ENCODE measurements around the gene PLSCR3. TPM values are rescaled to one million over a fixed set of nuclear protein-coding genes. Genes with fewer than 3 reads are reported as not detected.

The PLSCR3 gene
- total and polyA plus RNA-seq, 2 experiments from 2014 or later: 30.0 to 34.3 TPM

DNA sequence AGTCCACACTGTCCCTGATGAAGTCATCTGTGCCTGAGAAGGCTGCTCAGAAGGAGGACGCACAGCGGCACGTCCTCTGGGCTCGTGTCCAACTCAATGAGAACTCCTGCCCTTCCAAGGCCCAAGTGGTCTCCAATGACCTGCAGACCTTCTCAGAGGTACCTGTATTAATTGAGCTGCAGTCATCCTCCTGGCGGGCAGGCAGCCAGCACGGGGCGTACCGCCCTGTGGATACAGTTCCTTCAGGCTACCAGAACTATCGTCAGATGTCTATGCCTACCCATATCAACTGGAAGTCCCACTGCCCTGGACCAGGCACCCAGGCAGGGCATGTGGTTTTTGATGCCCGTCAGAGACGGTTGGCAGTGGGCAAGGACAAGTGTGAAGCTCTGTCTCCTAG is 38.0 kb upstream of the PLSCR3 start (continued):
- TF ChIP-seq, protein P1, sequence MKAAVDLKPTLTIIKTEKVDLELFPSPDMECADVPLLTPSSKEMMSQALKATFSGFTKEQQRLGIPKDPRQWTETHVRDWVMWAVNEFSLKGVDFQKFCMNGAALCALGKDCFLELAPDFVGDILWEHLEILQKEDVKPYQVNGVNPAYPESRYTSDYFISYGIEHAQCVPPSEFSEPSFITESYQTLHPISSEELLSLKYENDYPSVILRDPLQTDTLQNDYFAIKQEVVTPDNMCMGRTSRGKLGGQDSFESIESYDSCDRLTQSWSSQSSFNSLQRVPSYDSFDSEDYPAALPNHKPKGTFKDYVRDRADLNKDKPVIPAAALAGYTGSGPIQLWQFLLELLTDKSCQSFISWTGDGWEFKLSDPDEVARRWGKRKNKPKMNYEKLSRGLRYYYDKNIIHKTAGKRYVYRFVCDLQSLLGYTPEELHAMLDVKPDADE (IDR thresholded peaks at IDR 0.05): no peak
- TF ChIP-seq STAT1 (IDR thresholded peaks at IDR 0.05; ENCODE audit: unreplicated experiment) (no peak), JUNB (IDR thresholded peaks at IDR 0.05; ENCODE audit: unreplicated experiment) (no peak), ZNF114 (CRISPR knock-in tag; IDR thresholded peaks at IDR 0.05) (no peak), NANOG (IDR thresholded peaks at IDR 0.05; ENCODE audit: borderline replicate concordance) (no peak), ZNF331 (CRISPR knock-in tag; IDR thresholded peaks at IDR 0.05; ENCODE audit: low read depth) (no peak)
- TF ChIP-seq, protein P2, sequence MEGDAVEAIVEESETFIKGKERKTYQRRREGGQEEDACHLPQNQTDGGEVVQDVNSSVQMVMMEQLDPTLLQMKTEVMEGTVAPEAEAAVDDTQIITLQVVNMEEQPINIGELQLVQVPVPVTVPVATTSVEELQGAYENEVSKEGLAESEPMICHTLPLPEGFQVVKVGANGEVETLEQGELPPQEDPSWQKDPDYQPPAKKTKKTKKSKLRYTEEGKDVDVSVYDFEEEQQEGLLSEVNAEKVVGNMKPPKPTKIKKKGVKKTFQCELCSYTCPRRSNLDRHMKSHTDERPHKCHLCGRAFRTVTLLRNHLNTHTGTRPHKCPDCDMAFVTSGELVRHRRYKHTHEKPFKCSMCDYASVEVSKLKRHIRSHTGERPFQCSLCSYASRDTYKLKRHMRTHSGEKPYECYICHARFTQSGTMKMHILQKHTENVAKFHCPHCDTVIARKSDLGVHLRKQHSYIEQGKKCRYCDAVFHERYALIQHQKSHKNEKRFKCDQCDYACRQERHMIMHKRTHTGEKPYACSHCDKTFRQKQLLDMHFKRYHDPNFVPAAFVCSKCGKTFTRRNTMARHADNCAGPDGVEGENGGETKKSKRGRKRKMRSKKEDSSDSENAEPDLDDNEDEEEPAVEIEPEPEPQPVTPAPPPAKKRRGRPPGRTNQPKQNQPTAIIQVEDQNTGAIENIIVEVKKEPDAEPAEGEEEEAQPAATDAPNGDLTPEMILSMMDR (conservative IDR thresholded peaks at IDR 0.05; ENCODE audit: low read depth in 2 of 2): no peak

DNA sequence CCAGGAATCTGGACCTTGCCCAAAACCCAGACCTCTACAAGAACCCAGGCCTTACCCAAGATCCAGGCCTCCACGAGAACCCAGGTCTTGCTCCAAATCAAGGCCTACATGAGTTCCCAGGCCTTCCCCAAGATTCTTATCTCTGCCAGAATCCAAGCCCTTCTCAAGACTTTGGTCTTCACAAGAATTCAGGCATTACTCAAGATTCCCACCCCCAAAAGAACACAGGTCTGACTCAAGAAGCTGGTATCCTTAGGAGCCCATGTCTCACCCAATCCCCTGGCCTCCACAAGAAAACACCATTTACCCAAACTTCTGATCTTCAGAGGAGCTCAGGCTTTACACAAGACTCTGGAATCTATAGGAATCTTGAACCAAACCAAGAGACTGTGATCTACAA is 36.9 kb upstream of the PLSCR3 start:
- H3K4me2 ChIP-seq: no peak overlapping the region
- TF ChIP-seq POLR2AphosphoS5 (IDR thresholded peaks at IDR 0.05; ENCODE audit: low read depth): no peak
- TF ChIP-seq, protein P3, sequence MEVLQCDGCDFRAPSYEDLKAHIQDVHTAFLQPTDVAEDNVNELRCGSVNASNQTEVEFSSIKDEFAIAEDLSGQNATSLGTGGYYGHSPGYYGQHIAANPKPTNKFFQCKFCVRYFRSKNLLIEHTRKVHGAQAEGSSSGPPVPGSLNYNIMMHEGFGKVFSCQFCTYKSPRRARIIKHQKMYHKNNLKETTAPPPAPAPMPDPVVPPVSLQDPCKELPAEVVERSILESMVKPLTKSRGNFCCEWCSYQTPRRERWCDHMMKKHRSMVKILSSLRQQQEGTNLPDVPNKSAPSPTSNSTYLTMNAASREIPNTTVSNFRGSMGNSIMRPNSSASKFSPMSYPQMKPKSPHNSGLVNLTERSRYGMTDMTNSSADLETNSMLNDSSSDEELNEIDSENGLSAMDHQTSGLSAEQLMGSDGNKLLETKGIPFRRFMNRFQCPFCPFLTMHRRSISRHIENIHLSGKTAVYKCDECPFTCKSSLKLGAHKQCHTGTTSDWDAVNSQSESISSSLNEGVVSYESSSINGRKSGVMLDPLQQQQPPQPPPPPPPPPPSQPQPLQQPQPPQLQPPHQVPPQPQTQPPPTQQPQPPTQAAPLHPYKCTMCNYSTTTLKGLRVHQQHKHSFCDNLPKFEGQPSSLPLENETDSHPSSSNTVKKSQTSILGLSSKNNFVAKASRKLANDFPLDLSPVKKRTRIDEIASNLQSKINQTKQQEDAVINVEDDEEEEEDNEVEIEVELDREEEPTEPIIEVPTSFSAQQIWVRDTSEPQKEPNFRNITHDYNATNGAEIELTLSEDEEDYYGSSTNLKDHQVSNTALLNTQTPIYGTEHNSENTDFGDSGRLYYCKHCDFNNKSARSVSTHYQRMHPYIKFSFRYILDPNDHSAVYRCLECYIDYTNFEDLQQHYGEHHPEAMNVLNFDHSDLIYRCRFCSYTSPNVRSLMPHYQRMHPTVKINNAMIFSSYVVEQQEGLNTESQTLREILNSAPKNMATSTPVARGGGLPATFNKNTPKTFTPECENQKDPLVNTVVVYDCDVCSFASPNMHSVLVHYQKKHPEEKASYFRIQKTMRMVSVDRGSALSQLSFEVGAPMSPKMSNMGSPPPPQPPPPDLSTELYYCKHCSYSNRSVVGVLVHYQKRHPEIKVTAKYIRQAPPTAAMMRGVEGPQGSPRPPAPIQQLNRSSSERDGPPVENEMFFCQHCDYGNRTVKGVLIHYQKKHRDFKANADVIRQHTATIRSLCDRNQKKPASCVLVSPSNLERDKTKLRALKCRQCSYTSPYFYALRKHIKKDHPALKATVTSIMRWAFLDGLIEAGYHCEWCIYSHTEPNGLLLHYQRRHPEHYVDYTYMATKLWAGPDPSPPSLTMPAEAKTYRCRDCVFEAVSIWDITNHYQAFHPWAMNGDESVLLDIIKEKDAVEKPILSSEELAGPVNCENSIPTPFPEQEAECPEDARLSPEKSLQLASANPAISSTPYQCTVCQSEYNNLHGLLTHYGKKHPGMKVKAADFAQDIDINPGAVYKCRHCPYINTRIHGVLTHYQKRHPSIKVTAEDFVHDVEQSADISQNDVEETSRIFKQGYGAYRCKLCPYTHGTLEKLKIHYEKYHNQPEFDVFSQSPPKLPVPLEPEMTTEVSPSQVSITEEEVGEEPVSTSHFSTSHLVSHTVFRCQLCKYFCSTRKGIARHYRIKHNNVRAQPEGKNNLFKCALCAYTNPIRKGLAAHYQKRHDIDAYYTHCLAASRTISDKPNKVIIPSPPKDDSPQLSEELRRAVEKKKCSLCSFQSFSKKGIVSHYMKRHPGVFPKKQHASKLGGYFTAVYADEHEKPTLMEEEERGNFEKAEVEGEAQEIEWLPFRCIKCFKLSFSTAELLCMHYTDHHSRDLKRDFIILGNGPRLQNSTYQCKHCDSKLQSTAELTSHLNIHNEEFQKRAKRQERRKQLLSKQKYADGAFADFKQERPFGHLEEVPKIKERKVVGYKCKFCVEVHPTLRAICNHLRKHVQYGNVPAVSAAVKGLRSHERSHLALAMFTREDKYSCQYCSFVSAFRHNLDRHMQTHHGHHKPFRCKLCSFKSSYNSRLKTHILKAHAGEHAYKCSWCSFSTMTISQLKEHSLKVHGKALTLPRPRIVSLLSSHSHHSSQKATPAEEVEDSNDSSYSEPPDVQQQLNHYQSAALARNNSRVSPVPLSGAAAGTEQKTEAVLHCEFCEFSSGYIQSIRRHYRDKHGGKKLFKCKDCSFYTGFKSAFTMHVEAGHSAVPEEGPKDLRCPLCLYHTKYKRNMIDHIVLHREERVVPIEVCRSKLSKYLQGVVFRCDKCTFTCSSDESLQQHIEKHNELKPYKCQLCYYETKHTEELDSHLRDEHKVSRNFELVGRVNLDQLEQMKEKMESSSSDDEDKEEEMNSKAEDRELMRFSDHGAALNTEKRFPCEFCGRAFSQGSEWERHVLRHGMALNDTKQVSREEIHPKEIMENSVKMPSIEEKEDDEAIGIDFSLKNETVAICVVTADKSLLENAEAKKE (CRISPR knock-in tag; IDR thresholded peaks at IDR 0.05): no peak
- H3K4me3 Mint-ChIP-seq: no peak overlapping the region
- H3K27ac ChIP-seq (ENCODE audit: low read depth): no peak overlapping the region
- H3K36me3 Mint-ChIP-seq (ENCODE audit: low read depth): no peaks in the 10 kb centered on the region
- no peaks in the 10 kb centered on the region; the same call in 2 of the 3 replicates for H3K9me3 Mint-ChIP-seq
- H4K20me1 ChIP-seq (replicated peaks; ENCODE audit: insufficient read depth): no peaks in the 10 kb centered on the region
- H3K9me2 ChIP-seq (ENCODE audit: insufficient read depth): 0 out of 2 replicates have a peak, but pooled peaks cover 13% of the 10 kb centered on the region
- no peaks in the 10 kb centered on the region for H3K36me3 ChIP-seq (ENCODE audit: insufficient read depth)
- H3K4me3 ChIP-seq: no peak overlapping the region
- peaks cover 29% of the 10 kb centered on the region for H3K27me3 Mint-ChIP-seq (ENCODE audit: insufficient read depth, low read depth, poor library complexity)
- peaks cover 2% of the 10 kb centered on the region; the same call in 2 of the 3 replicates for H3K4me1 Mint-ChIP-seq
- H3K79me2 ChIP-seq (replicated peaks; ENCODE audit: insufficient read depth): no peaks in the 10 kb centered on the region
- DNase-seq (ENCODE audit: low spot score) (no peak), ATAC-seq (no peak)
- H3F3A ChIP-seq (replicated peaks; ENCODE audit: low read depth): peaks cover 7% of the 10 kb centered on the region
- H3K4me1 ChIP-seq (ENCODE audit: insufficient read depth): no peaks in the 10 kb centered on the region
- H3K27ac Mint-ChIP-seq: no peak overlapping the region
- H3K27me3 ChIP-seq (ENCODE audit: insufficient read depth): no peaks in the 10 kb centered on the region
- H2AFZ ChIP-seq: no peak overlapping the region

Measured in GM23338 (cell line).